HepG2 (cell line): Measurements from ENCODE around the gene GK. TPM values are rescaled to one million over a fixed set of nuclear protein-coding genes. Genes with fewer than 3 reads are reported as not detected.

ENCODE experiments used
- ASH2L ChIP-seq: fragments of 300-600, 200-600 bp; sonication (generic); IDR thresholded peaks from 2 replicates; pipeline ENCODE4 v1.7.0; 2017; ENCODE audit warnings: low read depth, mild to moderate bottlenecking, moderate library complexity, mixed read lengths, low read length; ENCODE audit not compliant: insufficient read length
- CEBPG ChIP-seq: IDR thresholded peaks from 2 replicates; pipeline ENCODE4 v1.6.1; 2016
- CREB1 ChIP-seq, 2 experiments: fragments of 450-650 bp in 1 of 2; IDR thresholded peaks; 2 replicates each; pipeline ENCODE4 v1.6.1; 2016 to 2017; ENCODE audit warnings: control low read depth in 1 of 2, mild to moderate bottlenecking in 1 of 2, missing compliant biosample characterization in 1 of 2, missing genetic modification characterization in 1 of 2
- FOXA3 ChIP-seq: IDR thresholded peaks from 2 replicates; pipeline ENCODE4 v1.6.1; 2016; ENCODE audit warnings: missing genetic modification reagents, missing compliant biosample characterization
- FOXC1 ChIP-seq: sonication (generic); formaldehyde crosslinking; IDR thresholded peaks from 2 replicates; pipeline ENCODE4 v1.8.0; 2022; ENCODE audit warnings: mild to moderate bottlenecking, missing genetic modification reagents, borderline replicate concordance
- FOXP1 ChIP-seq, 2 experiments: fragments of 450-650 bp in 1 of 2; IDR thresholded peaks; 2 replicates each; pipeline ENCODE4 v1.6.1; 2017 to 2018; ENCODE audit warnings: antibody characterized with exemption in 1 of 2
- GATA4 ChIP-seq: sonication (generic); IDR thresholded peaks from 2 replicates; pipeline ENCODE4 v1.6.1; 2016; ENCODE audit warnings: antibody characterized with exemption, low read depth, borderline replicate concordance
- GATAD2A ChIP-seq: IDR thresholded peaks from 2 replicates; pipeline ENCODE4 v1.6.1; 2016
- GFI1 ChIP-seq: sonication (generic); formaldehyde crosslinking; IDR thresholded peaks from 2 replicates; pipeline ENCODE4 v1.5.0; 2020; ENCODE audit warnings: missing genetic modification reagents, mild to moderate bottlenecking, borderline replicate concordance
- HMG20A ChIP-seq: IDR thresholded peaks from 2 replicates; pipeline ENCODE4 v1.6.1; 2016; ENCODE audit warnings: borderline replicate concordance
- HNF4G ChIP-seq, 2 experiments: sonication (generic) in 1 of 2; formaldehyde crosslinking in 1 of 2; IDR thresholded peaks; 2 replicates each; pipeline versions ENCODE4 v1.4.0 to v1.6.1; 2011 to 2020; ENCODE audit warnings: borderline replicate concordance in 2 of 2, low read depth in 2 of 2, mild to moderate bottlenecking in 2 of 2, low read length in 1 of 2, missing genetic modification reagents in 1 of 2, moderate library complexity in 1 of 2
- KDM6A ChIP-seq: IDR thresholded peaks from 2 replicates; pipeline ENCODE4 v1.6.1; 2016; ENCODE audit warnings: low read depth
- MIXL1 ChIP-seq: IDR thresholded peaks from 2 replicates; pipeline ENCODE4 v1.6.1; 2016
- NCOA2 ChIP-seq: sonication (generic); formaldehyde crosslinking; IDR thresholded peaks from 2 replicates; pipeline ENCODE4 v1.8.0; 2022; ENCODE audit warnings: inconsistent platforms
- NR2F6 ChIP-seq, 2 experiments: IDR thresholded peaks; 2 replicates each; pipeline ENCODE4 v1.6.1; 2016; ENCODE audit warnings: antibody characterized with exemption in 1 of 2, mild to moderate bottlenecking in 1 of 2
- PHF21A ChIP-seq: sonication (generic); formaldehyde crosslinking; IDR thresholded peaks from 2 replicates; pipeline ENCODE4 v1.5.0; 2020; ENCODE audit warnings: mild to moderate bottlenecking, missing genetic modification reagents
- TCF7 ChIP-seq: sonication (generic); IDR thresholded peaks from 2 replicates; pipeline ENCODE4 v1.6.1; 2016; ENCODE audit warnings: antibody characterized with exemption, low read depth
- ZEB1 ChIP-seq: IDR thresholded peaks from 2 replicates; pipeline ENCODE4 v1.6.1; 2012; ENCODE audit warnings: mild to moderate bottlenecking, low read depth, inconsistent platforms; ENCODE audit not compliant: insufficient replicate concordance
- ZNF446 ChIP-seq: sonication (generic); formaldehyde crosslinking; IDR thresholded peaks from 2 replicates; pipeline ENCODE4 v1.5.0; 2020; ENCODE audit warnings: mild to moderate bottlenecking, missing genetic modification reagents
- ZSCAN30 ChIP-seq: sonication (generic); formaldehyde crosslinking; IDR thresholded peaks from 2 replicates; pipeline ENCODE4 v1.5.0; 2020; ENCODE audit warnings: mild to moderate bottlenecking, missing genetic modification reagents
- polyA plus RNA-seq, 8 experiments: library from polyadenylated mRNA; depleted of rRNA in 3 of 8; stranded (reverse) in 7 of 8; unstranded in 1 of 8; fragments of >200 nt; fragmentation: Illumina TruSeq in 4 of 8; extraction: Trizol in 4 of 8; gene quantifications; 2 replicates each; pipeline versions ENCODE4 v1.2.1 to v1.2.3, GENCODE V29; 2011 to 2016; ENCODE audit warnings: low read depth in 4 of 8, missing spikeins in 1 of 8, mixed read lengths in 1 of 8; ENCODE audit not compliant: insufficient read depth in 1 of 8
- total RNA-seq, 5 experiments: library from RNA; depleted of rRNA; stranded (reverse); fragments of >200 nt; fragmentation: Illumina TruSeq; extraction: Trizol; gene quantifications; 2 replicates each; pipeline ENCODE4 v1.2.3, GENCODE V29; 2016; ENCODE audit warnings: low read depth in 1 of 5
- TF ChIP-seq, protein P1 (sequence below): sonication (generic); formaldehyde crosslinking; IDR thresholded peaks from 2 replicates; pipeline ENCODE4 v1.8.0; 2022; ENCODE audit warnings: mild to moderate bottlenecking, missing genetic modification reagents; ENCODE audit not compliant: insufficient replicate concordance
- TF ChIP-seq, protein P2 (sequence below): sonication (generic); formaldehyde crosslinking; IDR thresholded peaks from 2 replicates; pipeline ENCODE4 v1.4.0; 2020; ENCODE audit warnings: missing genetic modification reagents
- TF ChIP-seq, protein P3 (sequence below): sonication (generic); formaldehyde crosslinking; conservative IDR thresholded peaks from 2 replicates; pipeline ENCODE4 v1.4.0; 2020; ENCODE audit warnings: mild to moderate bottlenecking, missing genetic modification reagents, moderate library complexity

The GK gene
- total and polyA plus RNA-seq, 2 of the 13 experiments (the other 11 are each of a cell fraction or from before 2014, with no cell fraction given) = 64.2 to 265 TPM

DNA sequence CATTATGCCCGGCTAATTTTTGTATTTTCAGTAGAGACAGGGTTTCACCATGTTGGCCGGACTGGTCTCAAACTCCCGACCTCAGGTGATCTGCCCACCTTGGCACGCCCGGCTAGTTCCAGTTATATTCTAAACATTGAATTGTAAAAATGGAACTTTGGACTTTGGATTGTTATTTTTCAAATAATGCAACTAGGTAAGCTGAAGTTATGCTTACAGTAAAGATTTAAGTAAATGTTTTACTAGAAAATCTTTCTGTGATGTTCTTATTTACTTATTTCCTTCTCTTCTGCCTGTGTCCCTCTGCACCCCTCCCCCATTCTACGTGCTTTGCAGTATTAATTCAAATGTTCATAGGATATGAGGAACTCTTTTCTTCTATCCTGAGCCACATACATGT, 26.1 kb downstream of the GK start (continued):
- TF ChIP-seq, protein P1, sequence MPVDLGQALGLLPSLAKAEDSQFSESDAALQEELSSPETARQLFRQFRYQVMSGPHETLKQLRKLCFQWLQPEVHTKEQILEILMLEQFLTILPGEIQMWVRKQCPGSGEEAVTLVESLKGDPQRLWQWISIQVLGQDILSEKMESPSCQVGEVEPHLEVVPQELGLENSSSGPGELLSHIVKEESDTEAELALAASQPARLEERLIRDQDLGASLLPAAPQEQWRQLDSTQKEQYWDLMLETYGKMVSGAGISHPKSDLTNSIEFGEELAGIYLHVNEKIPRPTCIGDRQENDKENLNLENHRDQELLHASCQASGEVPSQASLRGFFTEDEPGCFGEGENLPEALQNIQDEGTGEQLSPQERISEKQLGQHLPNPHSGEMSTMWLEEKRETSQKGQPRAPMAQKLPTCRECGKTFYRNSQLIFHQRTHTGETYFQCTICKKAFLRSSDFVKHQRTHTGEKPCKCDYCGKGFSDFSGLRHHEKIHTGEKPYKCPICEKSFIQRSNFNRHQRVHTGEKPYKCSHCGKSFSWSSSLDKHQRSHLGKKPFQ (CRISPR knock-in tag) = no peak
- TF ChIP-seq ZEB1 = no peak
- no peak for TF ChIP-seq ZSCAN30 (CRISPR knock-in tag)
- peak; percentile 52; the same call in 1 of the 2 replicates for TF ChIP-seq TCF7
- TF ChIP-seq PHF21A (CRISPR knock-in tag) = peak; percentile 56; the same call in 1 of the 2 replicates
- TF ChIP-seq CEBPG (CRISPR knock-in tag) = peak; percentile 33
- no peak for TF ChIP-seq CREB1 (IDR thresholded peaks at IDR 0.05)
- peak; percentile 38 for TF ChIP-seq CREB1 (CRISPR knock-in tag; IDR thresholded peaks at IDR 0.05)
- TF ChIP-seq FOXA3 (CRISPR knock-in tag) = peak; percentile 76
- TF ChIP-seq FOXP1 (IDR thresholded peaks at IDR 0.05) = no peak
- TF ChIP-seq FOXP1 (CRISPR knock-in tag; IDR thresholded peaks at IDR 0.05) = peak; percentile 72; the same call in 1 of the 2 replicates
- peak; percentile 79 for TF ChIP-seq KDM6A (CRISPR knock-in tag)
- 0 out of 2 replicates have a peak, but pooled peaks have one; percentile 31 for TF ChIP-seq GFI1 (CRISPR knock-in tag)
- TF ChIP-seq GATA4 = peak; percentile 27; the same call in 1 of the 2 replicates
- peak; percentile 24; the same call in 1 of the 2 replicates for TF ChIP-seq NR2F6 (IDR thresholded peaks at IDR 0.05)
- peak; percentile 45; the same call in 1 of the 2 replicates for TF ChIP-seq NR2F6 (CRISPR knock-in tag; IDR thresholded peaks at IDR 0.05)
- TF ChIP-seq ZNF446 (CRISPR knock-in tag) = no peak
- TF ChIP-seq NCOA2 (CRISPR knock-in tag) = peak; percentile 86
- TF ChIP-seq FOXC1 (CRISPR knock-in tag) = no peak
- TF ChIP-seq, protein P2, sequence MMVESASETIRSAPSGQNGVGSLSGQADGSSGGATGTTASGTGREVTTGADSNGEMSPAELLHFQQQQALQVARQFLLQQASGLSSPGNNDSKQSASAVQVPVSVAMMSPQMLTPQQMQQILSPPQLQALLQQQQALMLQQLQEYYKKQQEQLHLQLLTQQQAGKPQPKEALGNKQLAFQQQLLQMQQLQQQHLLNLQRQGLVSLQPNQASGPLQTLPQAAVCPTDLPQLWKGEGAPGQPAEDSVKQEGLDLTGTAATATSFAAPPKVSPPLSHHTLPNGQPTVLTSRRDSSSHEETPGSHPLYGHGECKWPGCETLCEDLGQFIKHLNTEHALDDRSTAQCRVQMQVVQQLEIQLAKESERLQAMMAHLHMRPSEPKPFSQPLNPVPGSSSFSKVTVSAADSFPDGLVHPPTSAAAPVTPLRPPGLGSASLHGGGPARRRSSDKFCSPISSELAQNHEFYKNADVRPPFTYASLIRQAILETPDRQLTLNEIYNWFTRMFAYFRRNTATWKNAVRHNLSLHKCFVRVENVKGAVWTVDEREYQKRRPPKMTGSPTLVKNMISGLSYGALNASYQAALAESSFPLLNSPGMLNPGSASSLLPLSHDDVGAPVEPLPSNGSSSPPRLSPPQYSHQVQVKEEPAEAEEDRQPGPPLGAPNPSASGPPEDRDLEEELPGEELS (CRISPR knock-in tag) = peak; percentile 50
- peak; percentile 62 for TF ChIP-seq GATAD2A (CRISPR knock-in tag)
- TF ChIP-seq ASH2L = peak; percentile 29
- peak; percentile 26; the same call in 1 of the 2 replicates for TF ChIP-seq HNF4G (IDR thresholded peaks at IDR 0.05; ENCODE audit: borderline replicate concordance, low read depth, low read length)
- no peak for TF ChIP-seq HNF4G (CRISPR knock-in tag; IDR thresholded peaks at IDR 0.05; ENCODE audit: borderline replicate concordance, low read depth)
- 0 out of 2 replicates have a peak, but pooled peaks have one; percentile 14 for TF ChIP-seq MIXL1 (CRISPR knock-in tag)
- TF ChIP-seq, protein P3, sequence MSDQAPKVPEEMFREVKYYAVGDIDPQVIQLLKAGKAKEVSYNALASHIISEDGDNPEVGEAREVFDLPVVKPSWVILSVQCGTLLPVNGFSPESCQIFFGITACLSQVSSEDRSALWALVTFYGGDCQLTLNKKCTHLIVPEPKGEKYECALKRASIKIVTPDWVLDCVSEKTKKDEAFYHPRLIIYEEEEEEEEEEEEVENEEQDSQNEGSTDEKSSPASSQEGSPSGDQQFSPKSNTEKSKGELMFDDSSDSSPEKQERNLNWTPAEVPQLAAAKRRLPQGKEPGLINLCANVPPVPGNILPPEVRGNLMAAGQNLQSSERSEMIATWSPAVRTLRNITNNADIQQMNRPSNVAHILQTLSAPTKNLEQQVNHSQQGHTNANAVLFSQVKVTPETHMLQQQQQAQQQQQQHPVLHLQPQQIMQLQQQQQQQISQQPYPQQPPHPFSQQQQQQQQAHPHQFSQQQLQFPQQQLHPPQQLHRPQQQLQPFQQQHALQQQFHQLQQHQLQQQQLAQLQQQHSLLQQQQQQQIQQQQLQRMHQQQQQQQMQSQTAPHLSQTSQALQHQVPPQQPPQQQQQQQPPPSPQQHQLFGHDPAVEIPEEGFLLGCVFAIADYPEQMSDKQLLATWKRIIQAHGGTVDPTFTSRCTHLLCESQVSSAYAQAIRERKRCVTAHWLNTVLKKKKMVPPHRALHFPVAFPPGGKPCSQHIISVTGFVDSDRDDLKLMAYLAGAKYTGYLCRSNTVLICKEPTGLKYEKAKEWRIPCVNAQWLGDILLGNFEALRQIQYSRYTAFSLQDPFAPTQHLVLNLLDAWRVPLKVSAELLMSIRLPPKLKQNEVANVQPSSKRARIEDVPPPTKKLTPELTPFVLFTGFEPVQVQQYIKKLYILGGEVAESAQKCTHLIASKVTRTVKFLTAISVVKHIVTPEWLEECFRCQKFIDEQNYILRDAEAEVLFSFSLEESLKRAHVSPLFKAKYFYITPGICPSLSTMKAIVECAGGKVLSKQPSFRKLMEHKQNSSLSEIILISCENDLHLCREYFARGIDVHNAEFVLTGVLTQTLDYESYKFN = peak; percentile 92
- TF ChIP-seq HMG20A (CRISPR knock-in tag) = peak; percentile 59; the same call in 1 of the 2 replicates
